ENCODE results near the gene SNRNP27. TPM values are rescaled to one million over a fixed set of nuclear protein-coding genes. Genes with fewer than 3 reads are reported as not detected.

SNRNP27 gene
- total RNA-seq, 1 experiment from 2014 or later, result 61.7 TPM

GRCh38 chr2:69914950-69915945, 21.5 kb downstream of the SNRNP27 start, which contains the start of gene MXD1:
TSS of gene MXD1 (plus strand) at chr2:69915109. CDS start at chr2:69915331, 222 bp downstream.
- no peak for DNase-seq (ENCODE audit: low read depth)

DNA sequence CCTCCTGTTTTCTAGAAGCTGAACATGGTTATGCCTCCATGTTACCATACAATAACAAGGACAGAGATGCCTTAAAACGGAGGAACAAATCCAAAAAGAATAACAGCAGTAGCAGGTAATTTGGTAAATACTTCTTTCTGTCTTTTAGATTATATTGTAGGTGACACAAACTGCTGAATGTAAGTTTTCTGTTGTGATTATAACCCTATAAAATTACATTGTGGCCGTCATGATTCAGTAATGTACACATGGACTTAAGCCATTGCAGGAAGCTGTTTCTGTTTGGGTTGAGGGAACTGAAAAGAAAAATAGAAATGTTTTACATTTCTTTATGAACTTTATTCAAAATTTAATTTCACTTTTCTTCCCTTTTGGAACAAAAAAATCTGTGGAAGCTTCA, 22.4 kb downstream of the SNRNP27 start:
- DNase-seq (ENCODE audit: low read depth), result no peak

DNA sequence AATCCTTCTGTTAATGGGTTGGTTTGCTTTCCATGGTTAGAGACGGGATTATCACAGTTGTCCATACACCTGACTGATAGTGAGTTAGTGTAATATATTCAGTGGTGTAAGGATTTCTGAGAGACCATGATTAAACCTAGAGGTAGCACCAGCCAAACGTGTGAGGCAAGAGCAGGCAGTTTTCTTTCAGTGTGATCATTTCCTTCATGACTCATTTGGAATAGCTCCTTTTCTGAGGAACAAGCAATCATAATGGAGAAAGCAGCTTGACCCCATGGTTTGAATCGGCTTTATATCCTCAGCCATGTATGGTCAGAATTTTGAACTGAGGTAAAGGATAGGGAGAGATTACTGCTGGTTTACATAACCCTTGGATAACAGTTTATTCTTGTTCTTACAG, 24.1 kb downstream of the SNRNP27 start:
- peak; percentile 88 for DNase-seq (ENCODE audit: low read depth)

DNA sequence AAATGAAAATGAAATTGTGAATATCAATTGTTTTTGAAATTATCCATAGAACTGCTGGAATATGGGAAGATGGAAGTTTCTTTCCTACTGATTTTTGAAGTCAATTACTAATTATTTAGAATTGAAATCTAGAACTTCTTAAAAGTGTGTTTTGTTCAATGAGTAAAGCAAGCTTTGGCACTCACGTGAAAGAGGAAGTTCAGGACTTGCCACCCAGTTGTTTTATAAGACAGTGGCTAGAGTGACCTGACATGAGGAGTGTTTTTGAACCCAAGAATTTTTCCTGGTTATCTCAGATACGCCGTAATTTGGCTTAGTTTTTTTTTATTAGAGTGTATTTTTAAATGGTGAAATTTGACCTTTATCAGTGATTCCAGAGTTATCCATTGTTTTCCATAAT, 24.6 kb downstream of the SNRNP27 start:
- DNase-seq (ENCODE audit: low read depth), result no peak

DNA sequence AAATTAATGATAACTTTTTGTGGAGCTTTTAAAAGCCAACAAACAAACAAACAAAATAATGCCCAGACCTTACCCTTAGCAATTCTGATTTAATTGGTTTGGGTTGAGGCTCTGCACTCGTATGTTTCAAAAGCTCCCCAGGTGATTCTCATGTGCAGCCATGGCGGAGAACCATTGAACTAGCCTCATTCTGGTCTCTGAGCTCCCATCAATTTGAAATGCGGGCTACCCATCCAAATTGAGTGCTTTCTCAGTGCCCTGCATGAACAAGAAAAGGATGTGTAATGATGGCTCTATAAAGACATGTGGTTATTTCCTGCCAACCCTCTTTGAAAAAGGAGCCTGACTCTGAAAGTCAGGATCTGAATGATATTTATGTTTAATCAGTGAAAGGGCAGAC, 29.4 kb downstream of the SNRNP27 start:
- DNase-seq (ENCODE audit: low read depth), result no peak

- DNase-seq (ENCODE audit: low read depth), result no peak
Measured at GRCh38 chr2:69926849-69927515, 33.2 kb downstream of the SNRNP27 start.

DNA sequence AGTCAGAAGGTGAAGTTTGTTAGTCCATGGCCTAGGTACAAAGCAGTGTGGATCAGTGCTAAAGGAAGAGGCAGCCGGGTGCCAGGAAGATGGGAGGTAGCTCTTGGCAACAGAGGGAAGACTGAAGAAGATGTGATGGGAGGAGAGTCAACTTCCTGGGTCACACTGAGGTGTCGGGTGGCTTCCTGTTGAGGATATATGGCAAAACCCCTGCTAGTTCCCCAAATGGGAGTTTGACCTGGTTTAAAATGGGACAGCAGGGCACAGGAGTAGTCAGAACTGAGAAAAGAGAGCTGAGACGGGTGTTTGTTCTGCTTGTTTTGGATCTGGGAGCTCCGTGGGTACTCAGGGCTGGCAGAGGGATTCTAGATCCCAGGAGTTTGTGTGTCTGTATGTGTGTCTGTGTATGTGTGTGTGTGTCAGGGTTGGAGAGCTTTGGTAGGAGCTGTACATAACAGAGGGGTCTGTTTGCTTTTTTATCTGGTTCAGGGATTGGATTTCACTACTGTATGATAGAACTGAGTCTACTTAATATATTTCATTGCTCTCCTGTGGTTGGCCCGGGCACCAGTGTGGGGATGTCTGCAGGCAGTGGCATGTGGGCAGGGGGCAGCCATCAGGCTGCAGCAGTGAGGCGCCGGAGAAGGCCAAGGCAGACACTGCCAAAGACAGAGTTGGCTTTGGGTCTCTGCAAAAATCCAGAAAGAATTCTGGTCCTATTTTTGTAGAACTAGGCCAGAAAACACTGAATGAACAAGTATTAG, 38.3 kb downstream of the SNRNP27 start:
- no peak for DNase-seq (ENCODE audit: low read depth)

GRCh38 chr2:69932596-69932922, 38.8 kb downstream of the SNRNP27 start:
- no peak for DNase-seq (ENCODE audit: low read depth)

DNA sequence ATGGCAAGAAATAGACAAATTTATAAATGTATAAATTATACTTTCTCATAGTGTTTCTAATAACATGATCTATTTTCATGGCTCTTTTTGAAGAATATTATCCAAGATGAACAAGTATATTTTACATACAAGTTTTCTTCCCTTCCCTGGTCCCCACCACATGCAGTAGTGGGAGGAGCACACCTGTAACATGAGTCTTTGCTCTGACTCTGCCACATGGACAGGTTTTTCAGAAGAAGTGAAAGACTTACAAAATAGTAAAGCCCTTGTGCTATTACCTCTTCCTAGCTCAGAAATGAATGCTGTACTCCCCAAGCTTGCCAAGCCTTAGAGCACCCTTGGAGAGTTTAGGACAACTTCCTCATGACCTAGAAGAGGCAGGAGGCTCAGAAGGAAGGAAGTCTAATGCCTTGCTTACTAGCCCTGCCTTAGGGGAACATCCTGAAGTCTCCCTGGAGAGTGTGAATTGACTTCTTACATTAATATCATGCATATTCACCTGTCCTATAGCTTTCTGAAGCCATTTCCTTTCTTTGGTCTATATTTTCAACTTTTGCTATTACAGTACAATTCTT, 39.6 kb downstream of the SNRNP27 start:
- no peak for DNase-seq (ENCODE audit: low read depth)

DNA sequence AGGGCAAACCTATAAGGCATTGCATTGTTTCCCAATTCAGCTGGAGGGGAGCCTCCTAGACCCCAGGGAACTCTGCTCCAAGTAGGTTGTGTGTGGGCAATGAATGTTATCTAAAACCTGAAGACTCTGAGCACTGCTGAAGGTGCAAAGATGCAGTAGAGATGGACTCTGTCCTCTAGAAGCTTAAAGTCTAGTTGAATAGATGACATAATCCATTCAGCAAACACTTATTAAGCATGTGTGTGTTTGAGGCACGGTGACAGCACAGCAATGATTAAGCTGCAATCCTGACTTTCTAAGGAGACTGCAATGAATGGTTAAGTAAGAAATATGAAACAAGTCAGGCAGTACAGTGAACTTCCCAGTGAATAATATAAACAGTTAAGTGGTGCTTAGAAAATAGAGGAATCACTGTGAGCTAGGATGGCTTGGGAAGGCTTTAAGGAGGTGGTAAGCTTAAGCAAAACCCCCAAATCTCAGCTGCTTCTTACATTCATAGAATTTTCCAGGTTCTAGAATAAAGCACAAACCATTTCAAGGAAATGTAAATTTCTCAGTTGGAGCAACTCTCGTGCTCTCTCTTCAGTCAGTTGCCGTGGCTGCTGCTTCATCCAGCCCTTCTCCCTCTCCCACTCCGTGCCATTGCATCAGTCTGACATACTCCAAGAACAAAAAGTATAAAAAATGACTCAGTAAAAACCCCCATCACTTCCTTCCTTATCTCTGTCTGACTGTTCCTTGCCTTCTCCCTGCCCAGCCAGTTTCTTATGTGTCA, 40.3 kb downstream of the SNRNP27 start:
- peak; percentile 91 for DNase-seq (ENCODE audit: low read depth)

DNA sequence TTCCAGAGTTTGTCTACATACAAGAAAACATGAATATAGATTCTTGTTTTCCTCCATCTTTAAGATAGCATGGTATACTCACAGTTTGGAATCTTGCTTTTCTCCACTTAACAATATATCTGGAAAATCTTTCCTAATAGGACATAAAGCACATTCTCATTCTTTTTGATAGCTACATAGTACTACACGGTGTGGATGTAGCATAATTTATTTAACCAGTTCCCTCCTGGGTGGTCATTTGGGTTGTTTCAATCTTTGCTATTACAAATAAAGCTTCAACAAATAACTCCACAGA, 40.8 kb downstream of the SNRNP27 start:
- DNase-seq (ENCODE audit: low read depth), result no peak

- no peak for DNase-seq (ENCODE audit: low read depth)
Measured at GRCh38 chr2:69935011-69935410, 41.3 kb downstream of the SNRNP27 start.

GRCh38 chr2:69936906-69937305, 43.1 kb downstream of the SNRNP27 start:
- no peak for DNase-seq (ENCODE audit: low read depth)

DNA sequence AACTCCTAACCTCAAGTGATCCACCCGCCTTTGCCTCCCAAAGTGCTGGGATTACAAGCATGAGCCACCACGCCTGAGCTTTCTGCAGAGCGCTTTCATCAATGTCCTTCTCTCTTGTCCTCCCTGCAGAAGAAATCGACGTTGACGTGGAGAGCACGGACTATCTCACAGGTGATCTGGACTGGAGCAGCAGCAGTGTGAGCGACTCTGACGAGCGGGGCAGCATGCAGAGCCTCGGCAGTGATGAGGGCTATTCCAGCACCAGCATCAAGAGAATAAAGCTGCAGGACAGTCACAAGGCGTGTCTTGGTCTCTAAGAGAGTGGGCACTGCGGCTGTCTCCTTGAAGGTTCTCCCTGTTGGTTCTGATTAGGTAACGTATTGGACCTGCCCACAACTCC, 44.2 kb downstream of the SNRNP27 start:
- DNase-seq (ENCODE audit: low read depth), result no peak

DNA sequence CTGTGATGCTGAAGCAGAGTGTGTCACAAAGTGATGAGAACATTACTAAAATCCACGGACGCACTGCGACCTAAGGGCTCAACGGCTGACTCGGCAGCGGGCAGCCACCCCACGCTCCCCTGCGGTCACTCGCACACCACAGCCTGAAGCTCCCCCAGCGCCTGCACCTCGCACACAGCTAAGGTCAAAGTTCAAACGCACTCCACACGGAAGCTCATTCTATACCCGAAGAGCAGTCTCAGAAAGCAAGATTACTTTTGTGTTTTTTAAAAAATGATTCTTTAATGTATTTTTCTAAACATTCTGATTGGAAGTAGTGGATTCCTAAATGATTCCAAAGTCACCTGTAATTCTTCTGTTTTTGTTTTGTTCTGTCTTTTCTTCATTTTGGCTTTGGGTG, 46.0 kb downstream of the SNRNP27 start:
- DNase-seq (ENCODE audit: low read depth), result no peak

GRCh38 chr2:69940691-69941090, 46.9 kb downstream of the SNRNP27 start:
- no peak for DNase-seq (ENCODE audit: low read depth)

- no peak for DNase-seq (ENCODE audit: low read depth)
Measured at GRCh38 chr2:69943000-69943842, 49.5 kb downstream of the SNRNP27 start.

GRCh38 chr2:69943843-69944525, 50.2 kb downstream of the SNRNP27 start:
- DNase-seq (ENCODE audit: low read depth), result no peak

DNA sequence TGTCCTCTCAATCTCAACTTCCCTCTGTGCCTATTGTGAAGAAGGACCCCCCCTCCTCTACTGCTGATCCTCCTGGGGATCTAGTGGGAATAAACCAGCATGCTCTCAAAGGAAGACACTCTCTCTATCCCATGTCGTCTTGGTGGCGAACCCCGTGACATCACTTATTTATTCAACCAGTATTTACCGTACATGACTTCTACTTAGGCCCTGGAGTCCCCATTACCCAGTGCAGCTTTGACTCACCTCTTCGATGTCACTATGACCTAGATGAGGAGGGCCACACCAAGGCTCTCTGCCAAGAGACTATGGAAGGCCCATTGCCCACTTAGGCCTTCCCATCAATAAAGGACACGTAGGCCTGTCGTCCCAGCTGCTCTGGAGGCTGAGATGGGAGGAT, 51.0 kb downstream of the SNRNP27 start:
- no peak for DNase-seq (ENCODE audit: low read depth)
